Daoy (cell line): ENCODE measurements around the gene SPSB1. TPM values are rescaled to one million over a fixed set of nuclear protein-coding genes. Genes with fewer than 3 reads are reported as not detected.
A peak's percentile ranks its signal among the peaks of the same experiment; 100 is the strongest.

Experiments used
- DNase-seq: peaks from one replicate; pipeline ENCODE4 v3.0.0-alpha.2; 2015; ENCODE audit warnings: low read depth
- total RNA-seq: library from RNA; depleted of rRNA; stranded (reverse); fragments of >200 nt; shearing (Covaris generic); gene quantifications from 2 replicates; pipeline ENCODE4 v1.2.3, GENCODE V29; 2014

Gene SPSB1
- total RNA-seq, 1 experiment from 2014 or later = 15.0 TPM

DNA sequence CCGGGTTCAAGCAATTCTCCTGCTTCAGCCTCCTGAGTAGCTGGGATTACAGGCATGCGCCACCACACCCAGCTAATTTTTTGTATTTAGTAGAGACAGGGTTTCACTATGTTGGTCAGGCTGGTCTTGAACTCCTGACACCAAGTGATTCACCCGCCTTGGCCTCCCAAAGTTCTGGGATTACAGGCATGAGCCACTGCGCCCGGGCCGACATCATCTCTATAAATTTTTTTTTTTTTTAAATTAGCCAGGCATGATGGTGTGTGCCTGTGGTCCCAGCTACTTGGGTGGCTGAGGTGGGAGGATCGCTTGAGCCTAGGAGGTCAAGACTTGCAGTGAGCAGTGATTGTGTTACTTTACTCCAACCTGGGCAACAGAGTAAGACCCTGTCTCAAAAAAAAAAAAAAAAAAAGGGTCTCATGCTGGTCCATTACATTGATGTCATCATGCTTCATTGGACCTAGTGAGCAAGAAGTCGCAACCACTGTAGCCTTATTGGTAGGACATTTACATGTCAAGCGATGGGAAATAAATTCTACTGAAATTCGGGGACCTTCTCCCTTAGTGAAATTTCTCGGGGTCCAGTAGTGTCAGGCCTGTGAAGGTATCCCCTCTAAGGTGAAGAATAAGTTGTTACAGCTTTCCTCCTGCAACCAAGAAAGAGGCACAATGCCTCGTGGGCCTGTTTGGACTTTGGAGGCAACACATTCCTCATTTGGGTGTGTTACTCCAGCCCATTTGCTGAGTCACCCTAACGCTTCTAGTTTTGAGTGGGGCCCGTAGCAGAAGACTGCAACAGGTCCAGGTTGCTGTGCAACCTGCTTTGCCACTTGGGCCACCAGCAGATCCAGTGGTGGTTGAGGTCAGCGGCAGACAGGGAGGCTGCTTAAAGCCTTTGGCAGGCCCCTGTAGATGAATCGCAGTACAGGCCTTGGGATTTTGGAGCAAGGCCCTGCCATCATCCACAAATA, 7.2 kb downstream of the SPSB1 start:
- DNase-seq = peak; percentile 63

DNA sequence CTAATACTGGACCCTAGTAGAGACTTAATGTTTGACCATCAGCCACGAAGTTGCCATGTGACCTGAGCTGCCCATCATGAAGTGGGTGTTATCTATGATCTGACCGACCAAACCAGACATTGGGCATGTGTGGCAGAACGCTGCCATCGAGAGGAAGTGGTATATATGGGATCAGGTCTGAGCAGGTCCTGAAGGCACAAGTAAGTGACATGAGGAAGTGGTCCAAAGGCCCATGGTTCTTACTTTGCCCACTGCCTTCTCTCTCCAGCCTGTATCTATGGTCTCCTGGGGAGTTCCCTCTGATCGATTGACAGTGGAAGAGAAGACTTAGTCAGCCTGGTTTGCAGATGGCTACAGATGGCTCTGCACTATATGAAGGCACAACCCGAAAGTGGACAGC, 7.9 kb downstream of the SPSB1 start:
- no peak for DNase-seq

DNA sequence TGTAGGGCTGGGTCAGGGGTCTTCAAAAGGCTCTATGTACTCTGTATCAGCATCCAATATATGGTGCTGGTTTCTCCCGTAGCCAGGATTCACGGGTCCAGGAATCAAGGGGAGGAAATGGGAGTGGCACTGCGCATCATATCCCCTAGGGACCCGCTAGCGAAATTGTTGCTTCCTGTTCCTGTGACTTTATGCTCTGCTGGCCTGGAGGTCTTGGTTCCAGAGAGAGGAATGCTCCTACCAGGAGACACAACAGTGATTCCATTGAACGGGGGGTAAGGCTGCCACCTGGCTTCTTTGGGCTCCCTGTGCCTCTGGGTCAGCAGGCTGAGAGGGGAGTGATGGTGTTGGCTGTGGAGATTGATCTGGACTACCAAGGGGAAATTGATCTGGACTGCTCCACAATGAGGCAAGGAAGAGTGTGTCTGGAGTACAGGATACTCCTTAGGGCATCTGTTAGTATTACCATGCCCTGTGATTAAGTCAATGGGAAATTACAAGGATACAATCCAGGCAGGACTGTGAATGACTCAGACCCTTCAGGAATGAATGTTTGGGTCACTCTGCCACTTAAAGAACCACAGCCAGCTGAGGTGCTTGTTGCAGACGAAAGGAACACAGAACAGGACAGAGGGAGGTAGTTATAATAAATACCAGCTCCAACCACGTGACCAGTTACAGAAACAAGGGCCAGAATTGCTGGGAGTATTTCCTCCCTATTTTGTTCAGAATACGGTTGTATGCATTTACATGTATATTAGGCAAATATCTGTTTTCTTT, 10.2 kb downstream of the SPSB1 start:
- DNase-seq = peak; percentile 96

DNA sequence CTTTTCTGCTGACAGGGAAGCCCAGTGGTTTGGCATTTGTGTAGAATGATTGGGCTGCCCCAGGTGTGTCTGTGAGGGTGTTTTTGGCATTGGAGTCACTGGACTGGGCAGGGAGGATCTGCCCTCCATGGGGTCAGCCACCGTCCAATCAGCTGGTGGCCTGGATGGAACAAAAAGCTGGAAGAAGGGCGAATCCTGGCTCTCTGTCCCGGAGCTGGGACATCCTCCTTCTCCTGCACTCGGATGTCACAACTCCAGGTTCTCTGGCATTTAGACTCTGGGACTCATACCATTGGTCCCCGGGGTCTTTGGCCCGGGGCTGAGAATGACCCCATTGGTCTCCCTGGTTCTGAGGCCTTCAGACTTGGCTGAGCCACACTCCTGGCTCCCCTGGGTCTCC, 11.2 kb downstream of the SPSB1 start:
- DNase-seq = no peak

- DNase-seq = no peak
Observed at GRCh38 chr1:9305216-9305615, 12.5 kb downstream of the SPSB1 start.

GRCh38 chr1:9306006-9306405, 13.3 kb downstream of the SPSB1 start:
- no peak for DNase-seq

- DNase-seq = no peak
Observed at GRCh38 chr1:9307303-9307702, 14.6 kb downstream of the SPSB1 start.

GRCh38 chr1:9308236-9308785, 15.6 kb downstream of the SPSB1 start:
- DNase-seq = no peak

GRCh38 chr1:9309080-9309479, 16.4 kb downstream of the SPSB1 start:
- DNase-seq = no peak

- DNase-seq = no peak
Observed at GRCh38 chr1:9309991-9310390, 17.3 kb downstream of the SPSB1 start.

DNA sequence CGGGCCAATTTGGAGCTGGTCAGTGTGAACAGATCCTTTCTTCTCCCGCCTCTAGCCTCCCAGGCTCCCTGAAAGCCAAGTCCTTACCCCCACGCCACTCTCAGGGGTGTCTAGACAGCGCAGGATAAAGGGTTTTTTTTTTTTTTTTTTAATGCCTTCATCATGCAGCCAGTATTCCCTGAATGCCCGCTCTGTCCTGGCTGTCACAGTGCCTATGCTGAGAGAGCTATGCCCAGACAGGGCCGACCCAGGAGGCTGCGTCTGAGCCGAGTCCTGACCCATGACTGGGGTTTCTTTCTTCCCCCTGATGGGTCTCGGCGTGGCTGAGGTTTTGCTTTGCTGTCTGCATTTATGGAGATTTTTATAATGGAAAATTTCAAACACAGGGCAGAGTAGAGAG, 18.3 kb downstream of the SPSB1 start:
- DNase-seq = no peak

DNA sequence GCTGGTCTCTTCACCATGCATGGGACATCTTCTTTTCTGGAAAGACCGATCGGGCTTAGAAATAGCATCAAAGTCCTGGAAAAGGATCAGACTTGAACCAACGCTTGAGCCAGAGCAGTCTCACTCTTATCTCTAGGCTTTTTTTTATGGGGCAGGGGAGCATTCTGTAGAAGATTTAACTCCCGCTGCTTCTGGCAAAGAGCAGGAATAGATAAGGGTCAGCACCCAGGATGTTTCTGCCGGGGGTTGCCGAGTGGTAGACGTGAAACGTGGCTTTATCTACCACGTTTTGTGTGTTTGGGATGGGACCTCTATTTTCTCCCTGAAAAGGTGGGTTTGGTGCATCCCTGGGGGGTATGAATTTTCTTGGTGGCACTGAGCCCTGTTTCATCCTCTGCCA, 18.8 kb downstream of the SPSB1 start:
- DNase-seq = no peak

- DNase-seq = no peak
Observed at GRCh38 chr1:9312168-9312720, 19.6 kb downstream of the SPSB1 start.

DNA sequence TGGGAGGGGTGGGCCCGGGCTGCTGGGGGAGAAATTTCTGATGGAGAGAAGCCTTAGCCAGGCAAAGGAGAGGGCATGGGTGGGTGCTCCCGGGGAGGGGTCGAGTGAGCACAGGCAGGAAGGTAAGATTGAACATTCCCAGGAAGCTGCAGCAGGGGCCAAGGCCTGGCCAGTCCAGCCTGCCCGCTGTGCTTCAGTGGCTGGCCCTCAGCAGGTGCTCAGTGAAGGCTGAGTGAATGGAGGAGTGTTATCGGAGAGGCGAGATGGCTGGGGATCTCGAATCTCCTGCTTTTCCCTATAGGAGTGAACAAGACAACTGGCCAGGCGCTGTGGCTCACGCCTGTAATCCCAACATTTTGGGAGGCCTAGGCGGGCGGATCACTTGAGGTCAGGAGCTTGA, 20.9 kb downstream of the SPSB1 start:
- DNase-seq = no peak

GRCh38 chr1:9314111-9314510, 21.4 kb downstream of the SPSB1 start:
- no peak for DNase-seq

- DNase-seq = no peak
Observed at GRCh38 chr1:9314711-9315379, 22.2 kb downstream of the SPSB1 start.

- DNase-seq = peak; percentile 66
Observed at GRCh38 chr1:9315411-9316079, 22.9 kb downstream of the SPSB1 start.

- peak; percentile 65 for DNase-seq
Observed at GRCh38 chr1:9316080-9316444, 23.4 kb downstream of the SPSB1 start.

DNA sequence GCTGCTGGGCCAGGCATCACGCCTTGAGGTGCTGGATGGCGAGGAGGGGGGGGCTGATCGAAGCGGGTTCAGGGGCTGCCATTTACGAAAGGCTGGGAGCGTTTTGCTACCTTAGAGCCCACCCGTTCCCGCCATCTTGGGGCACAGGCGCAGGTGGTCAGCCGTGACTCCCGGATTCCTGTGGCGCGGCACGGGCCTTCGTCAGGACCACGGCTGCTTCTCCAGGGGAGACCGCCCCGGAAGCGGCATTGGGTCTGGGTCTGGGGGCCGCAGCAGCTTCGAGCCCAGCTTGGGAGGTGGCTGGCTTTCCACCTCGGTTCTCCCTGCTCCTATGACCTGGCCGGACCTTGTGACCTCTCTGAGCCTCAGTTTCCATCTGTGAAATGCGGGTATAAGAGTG, 23.8 kb downstream of the SPSB1 start:
- DNase-seq = no peak

- no peak for DNase-seq
Observed at GRCh38 chr1:9317072-9317471, 24.4 kb downstream of the SPSB1 start.
